ENCODE results near the gene MED17.

GRCh38 chr11:93757301-93757700 is 26.8 kb upstream of the MED17 start:
- no peak for TF ChIP-seq CTCF (IDR thresholded peaks at IDR 0.05; ENCODE audit: poor library complexity, severe bottlenecking)
- TF ChIP-seq EZH2 (IDR thresholded peaks at IDR 0.05; ENCODE audit: borderline replicate concordance, insufficient read depth, low read length, poor library complexity, severe bottlenecking) = no peak
- no peak for TF ChIP-seq RAD21 (conservative IDR thresholded peaks at IDR 0.05)
